ENCODE measurements around the gene ZRANB1.
"Not testable (repeated sequence)": the region's sequence is repeated elsewhere in the genome, so short reads cannot be mapped to it uniquely, and the experiment has no call there.

ZRANB1 gene

DNA sequence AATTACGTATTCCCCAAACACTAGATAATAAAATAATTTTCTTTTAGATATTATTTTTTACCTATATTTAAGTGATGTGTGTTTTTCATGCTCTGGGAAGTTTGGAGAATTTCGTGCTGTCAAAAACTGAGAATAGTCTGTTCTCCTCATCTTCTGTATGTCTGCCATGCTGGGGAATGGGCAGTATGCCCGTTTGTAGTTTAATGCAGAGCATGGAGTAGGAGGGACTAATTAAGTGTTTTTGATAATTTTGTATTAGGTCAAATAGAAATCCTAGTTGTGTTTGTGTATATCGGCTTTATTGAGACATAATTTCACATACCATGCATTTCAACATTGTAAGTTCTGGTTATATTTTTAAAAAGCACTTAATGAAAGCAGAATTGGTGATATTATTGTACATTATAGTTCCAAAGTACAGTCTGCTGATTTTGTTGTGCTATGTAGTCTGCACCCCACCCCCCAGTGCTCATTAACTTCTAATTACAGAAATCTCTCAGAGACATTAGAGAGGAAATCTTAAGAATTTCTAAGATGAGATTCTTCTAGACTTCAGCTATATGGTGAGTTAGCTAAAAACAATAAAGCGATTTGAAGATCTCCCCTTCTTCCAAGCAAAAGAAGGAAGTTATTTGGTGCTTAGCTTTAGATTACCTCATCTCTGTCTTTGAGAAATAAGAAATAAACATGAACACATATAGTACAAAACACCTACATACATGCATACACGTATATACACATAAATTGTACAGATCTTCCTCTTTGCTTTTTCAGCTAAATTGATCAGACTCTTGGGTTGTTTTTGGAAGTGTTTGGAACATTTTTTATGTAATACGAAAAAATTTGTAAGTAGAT is 22.2 kb downstream of the ZRANB1 start:
- no peak for DNase-seq (ENCODE audit: low read depth)

- peak; percentile 36 for DNase-seq (ENCODE audit: low read depth)
Measured at GRCh38 chr10:124966008-124966407, 24.1 kb downstream of the ZRANB1 start.

- no peak for DNase-seq (ENCODE audit: low read depth)
Measured at GRCh38 chr10:124967255-124967654, 25.3 kb downstream of the ZRANB1 start.

- no peak for DNase-seq (ENCODE audit: low read depth)
Measured at GRCh38 chr10:124971276-124971675, 29.4 kb downstream of the ZRANB1 start.

GRCh38 chr10:124972637-124973036 is 30.7 kb downstream of the ZRANB1 start:
- DNase-seq (ENCODE audit: low read depth): no peak

- no peak for DNase-seq (ENCODE audit: low read depth)
Measured at GRCh38 chr10:124974131-124974530, 32.2 kb downstream of the ZRANB1 start.

DNA sequence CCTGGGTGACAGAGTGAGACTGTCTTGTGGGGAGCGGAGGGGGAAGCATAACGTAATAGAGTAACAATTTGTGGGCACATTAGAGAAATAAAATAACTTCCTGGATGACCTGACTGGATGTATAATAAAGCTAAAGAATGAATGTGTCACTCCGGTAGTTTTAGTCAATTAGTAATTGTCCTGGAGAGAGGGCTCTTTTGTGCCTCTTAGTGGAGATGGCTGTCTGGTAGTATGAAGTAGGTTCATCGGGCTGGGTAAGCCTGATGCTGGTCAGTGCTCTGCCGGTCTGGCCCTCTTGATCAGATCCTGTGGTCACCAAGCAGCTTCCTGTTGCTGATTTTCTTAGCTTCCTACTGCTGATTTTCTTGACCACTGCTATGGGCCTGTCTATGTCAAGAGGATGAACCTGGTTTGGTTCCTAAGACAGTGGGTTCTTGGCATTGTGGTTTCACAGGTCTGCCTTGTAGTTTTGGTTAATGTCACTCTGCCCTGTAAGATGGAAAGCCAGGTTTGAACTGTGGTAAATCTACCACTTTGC is 34.1 kb downstream of the ZRANB1 start:
- DNase-seq (ENCODE audit: low read depth): no peak

DNA sequence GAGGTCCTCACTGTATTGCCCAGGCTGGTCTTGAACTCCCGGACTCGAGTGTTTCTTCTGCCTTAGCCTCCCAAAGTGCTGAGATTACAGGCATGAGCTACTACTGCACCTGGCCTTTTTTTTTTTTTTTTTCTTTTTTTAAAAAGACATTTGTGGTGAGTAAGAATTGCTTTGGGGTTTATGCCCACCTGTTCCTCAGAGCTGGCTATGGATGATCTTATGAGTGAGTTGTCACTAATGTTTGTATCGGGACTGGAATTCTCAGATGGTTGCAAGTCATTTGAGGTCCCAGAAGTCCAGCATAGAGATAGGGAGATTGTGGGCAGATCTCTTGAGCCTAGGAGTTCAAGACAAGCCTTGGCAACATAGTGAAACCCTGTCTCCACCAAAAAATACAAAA is 35.2 kb downstream of the ZRANB1 start:
- DNase-seq (ENCODE audit: low read depth): no peak

GRCh38 chr10:124977648-124978375 is 35.9 kb downstream of the ZRANB1 start:
- no peak for DNase-seq (ENCODE audit: low read depth)

GRCh38 chr10:124978376-124978725 is 36.4 kb downstream of the ZRANB1 start:
- DNase-seq (ENCODE audit: low read depth): no peak

DNA sequence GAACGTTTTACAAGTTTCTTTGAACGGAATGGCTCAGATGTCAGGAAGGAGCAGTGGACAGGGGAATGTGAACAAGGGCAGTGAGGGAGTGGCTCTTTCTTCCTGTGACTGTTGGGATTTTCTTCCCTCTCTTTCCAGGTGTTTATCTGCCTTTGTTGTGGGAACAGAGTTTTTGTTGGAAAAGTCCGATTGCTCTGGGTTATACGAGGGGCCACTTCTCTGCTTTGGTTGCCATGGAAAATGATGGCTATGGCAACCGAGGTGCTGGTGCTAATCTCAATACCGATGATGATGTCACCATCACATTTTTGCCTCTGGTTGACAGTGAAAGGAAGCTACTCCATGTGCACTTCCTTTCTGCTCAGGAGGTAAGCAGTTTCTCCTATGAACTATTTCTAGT is 41.4 kb downstream of the ZRANB1 start:
- DNase-seq (ENCODE audit: low read depth): no peak

GRCh38 chr10:124984376-124984775 is 42.5 kb downstream of the ZRANB1 start:
- DNase-seq (ENCODE audit: low read depth): no peak

- no peak for DNase-seq (ENCODE audit: low read depth)
Measured at GRCh38 chr10:124985162-124985561, 43.2 kb downstream of the ZRANB1 start.

DNA sequence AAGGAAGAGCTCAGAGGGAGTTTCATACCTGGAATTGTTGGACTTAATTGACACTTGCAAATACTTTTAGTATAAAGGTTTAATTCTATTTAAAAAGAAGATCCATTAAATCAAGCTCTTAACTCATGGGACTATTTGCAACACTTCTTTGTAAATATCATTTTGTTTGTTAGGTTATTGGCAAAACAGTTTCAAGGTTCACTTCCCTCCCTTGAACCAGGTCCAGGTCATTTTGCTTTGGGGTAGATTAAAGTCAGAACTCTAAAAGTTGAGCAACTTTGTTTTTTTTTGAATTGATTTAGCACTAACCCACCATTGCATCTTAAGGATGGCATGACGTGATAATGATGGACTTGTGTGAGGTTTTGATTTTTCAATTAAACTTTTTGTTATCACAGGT is 45.9 kb downstream of the ZRANB1 start:
- no peak for DNase-seq (ENCODE audit: low read depth)

GRCh38 chr10:124988753-124989152 is 46.8 kb downstream of the ZRANB1 start:
- not testable (repeated sequence) for DNase-seq (ENCODE audit: low read depth)

DNA sequence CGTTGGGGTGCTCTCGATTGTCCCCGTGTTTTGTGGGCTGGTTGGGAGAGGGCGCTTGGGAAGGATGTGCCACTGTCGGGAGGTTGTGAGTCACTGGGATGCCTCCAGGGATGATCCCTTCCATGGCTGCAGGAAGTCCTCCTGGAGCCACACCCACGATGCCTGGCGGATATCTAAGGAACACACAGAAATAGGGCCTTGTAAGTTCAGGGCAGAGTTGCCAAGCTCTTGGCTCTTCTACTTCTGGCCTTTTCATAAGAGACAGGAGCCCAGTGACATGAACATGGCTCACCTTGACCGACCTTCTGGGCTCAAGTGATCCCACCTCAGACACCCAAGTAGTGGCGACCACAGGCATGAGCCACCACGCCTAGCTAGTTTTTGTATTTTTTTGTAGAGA is 47.6 kb downstream of the ZRANB1 start:
- DNase-seq (ENCODE audit: low read depth): peak; percentile 38

DNA sequence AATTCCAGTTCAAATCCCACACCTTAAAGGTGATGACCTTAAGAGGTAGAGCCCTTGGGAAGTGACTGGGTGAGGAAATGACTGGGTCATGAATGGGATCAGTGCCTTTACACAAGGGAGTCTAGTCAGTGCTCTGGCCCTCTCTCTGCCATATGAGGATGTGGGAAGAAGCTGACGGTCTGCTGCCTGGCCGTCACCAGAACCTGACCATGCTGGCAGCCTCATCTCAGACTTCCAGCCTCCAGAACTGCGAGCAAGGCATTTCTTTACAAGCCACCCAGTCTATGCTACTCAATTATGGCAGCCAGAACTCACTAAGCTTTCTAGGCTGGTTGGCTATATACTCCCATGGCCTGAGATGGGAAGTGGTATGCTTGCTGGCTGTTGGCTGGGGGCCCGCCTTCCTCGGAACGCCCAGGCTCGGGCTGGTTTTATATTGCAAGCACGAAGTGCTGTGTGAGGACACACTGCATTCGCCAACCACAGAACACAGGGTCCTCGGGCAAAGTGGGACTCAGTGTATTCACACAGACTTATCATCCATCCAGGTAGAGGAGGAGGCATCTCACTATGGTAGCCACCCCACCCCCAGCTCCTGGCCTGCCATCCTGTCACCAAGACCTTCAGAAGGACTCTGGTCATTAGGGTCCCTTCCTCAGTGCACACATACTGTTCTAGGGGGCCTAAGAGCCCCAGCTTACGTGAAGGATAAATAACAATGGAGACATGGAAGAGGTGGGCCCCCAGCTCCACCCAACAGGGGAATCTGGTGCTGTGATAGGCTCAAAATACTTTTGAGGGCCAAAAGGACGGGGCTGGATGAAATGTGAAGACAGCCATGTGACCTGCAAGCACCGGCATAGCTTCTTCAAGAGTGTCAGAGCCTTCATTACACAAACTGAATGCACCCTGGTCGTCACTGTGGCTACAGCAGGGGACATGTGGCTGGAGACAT is 49.0 kb downstream of the ZRANB1 start:
- DNase-seq (ENCODE audit: low read depth): no peak

GRCh38 chr10:124991835-124992234 is 49.9 kb downstream of the ZRANB1 start:
- DNase-seq (ENCODE audit: low read depth): no peak

DNA sequence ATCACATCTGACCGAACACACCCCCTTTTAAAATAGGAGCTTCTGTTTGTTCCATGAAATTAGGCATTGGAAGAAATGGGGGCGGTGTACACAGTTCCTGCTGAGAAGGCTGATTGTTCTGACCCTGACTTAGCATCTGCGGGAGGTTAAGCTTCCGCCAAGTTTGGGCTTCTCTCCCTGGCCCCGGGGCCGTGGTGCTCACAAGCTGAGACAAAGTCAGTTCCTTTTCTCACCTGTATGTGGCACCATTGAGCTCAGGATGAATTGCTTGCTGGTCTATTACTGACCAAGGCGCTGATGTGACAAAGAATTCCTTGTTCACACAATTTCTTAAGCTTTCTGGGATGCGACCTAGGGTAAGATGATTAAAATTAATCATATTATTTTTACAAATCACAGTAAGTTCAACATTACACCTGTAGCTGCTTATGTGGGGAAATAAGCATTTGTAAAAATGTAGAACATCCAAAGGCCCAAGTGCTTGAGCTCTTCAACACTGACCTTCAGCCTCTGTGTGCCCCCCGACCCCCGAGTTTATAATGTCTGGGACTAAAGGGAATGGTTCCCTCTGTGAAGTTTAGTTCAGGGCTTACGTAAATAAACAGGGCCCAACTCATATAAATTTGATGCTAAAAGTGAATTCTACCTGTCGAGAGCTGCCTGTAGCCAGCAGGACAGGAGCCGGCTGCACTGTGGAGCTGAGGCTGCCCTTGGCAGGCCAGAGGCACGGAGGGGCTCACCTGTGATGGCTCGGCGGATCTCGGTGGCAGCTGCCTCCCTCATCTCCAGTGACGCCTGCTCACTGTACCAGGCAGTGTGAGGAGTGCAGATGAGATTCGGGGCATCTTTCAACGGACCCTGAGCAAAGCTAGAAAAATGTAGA is 50.8 kb downstream of the ZRANB1 start:
- peak; percentile 72 for DNase-seq (ENCODE audit: low read depth)

DNA sequence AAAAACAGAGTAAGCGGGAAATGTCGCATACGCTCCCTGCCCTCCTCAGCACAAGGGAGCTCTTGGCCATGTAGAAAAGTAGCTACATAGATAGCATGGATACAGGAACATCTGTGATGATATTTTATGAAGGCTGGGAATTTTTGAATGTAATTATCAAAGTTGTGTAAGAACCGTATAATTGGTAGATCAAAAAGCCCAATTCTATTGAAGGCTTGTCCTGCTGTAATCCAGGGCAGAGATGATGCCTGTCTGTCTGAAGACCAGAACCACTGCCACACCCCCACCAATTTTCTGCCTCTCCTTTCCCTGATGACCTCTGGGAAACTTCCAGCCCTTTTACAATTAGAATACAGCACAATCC is 51.4 kb downstream of the ZRANB1 start:
- DNase-seq (ENCODE audit: low read depth): no peak

Data from fibroblast of gingiva (primary cell).